Right hindlimb (tissue), 1 donor: ENCODE results near the gene NCAM2.

ENCODE experiments used
- DNase-seq: peaks from one replicate; pipeline ENCODE4 v3.0.0-alpha.2; 2018

NCAM2 gene

DNA sequence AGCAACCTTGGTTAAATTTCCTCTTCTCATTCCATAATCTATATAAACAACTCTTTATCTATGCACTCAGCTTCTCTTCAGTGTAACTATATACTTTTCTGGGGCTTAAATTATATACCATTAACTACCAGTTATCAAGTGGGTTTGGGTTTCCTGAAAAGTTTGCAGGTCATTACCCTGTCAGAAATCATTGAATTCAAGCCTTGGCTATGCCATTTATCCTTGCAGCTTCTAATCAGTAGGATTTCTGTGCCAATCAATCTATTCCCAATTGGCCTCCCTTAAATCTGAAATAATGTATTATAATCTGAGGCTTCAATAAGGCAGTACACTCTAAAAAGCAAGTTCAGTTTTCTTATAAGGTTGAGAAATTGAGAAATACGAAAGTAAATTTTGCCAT, 466.5 kb downstream of the NCAM2 start:
- DNase-seq = no peak

DNA sequence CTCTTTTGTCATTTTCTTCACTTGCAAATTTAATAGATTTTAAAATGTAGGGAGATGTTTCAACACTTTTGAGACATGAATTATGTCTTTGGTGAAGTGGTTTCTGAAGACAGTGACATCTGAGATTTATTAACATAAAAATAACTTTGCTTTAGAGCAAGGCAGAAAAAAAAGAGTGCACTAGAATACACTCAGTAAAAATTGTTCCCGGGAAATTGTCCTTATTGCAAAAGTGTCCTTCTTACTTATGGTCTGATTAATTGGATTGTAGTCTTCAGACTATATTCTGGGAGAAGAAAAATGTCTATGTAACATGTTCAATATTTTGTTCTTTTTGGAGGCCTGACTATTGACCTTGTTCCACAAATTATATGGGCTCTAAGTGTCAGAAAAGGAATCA, 468.5 kb downstream of the NCAM2 start:
- DNase-seq = no peak

DNA sequence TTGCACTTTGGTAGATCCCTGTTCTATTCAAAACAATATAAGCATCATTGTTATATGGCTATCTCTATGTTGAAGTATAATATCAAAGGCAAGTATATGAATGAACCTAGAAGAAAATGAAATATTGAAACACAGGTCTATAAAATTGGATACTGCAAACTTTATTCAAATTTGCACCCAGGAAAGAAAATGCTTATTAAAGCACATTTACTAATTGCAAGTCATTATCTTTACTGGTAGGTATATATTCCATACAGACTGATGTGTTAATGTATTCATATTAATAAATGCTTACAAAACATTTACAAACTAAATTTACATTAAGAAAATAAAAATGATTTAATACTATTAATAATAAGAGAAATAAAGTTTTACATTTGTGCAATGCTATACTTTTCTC, 469.8 kb downstream of the NCAM2 start:
- no peak for DNase-seq

DNA sequence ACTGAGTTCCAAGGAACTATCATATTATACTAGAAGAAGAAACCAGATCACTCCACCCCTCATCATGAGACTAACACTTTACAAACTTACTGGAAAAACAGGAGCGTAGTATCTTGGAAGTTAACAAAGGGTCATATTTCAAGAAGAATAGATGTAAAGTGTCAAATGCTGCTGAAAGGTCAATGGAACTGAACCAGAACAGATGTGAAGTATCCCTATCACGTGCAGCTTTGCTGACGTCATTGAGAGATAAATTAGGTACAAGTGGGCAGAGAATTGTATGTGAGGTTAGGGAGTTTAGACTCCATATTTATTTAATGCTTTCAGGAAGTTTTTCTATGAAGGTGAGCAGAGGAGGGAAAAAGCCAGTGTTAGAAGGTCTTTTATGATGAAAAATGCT, 483.0 kb downstream of the NCAM2 start:
- no peak for DNase-seq

DNA sequence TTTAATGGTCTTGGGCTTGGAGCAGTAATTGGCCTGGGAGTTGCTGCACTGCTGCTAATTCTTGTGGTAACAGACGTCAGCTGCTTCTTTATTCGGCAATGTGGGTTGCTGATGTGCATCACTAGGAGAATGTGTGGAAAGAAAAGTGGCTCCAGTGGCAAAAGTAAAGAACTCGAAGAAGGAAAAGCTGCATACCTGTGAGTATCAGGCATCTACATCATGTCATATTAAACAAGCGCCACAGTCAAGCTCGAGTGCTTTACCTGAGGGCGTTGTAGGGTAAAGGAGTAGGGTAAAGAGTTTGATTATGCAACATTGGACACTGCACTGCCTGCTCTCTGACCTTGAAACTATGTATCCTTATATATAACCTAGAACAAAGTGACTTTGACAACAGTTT, 510.6 kb downstream of the NCAM2 start:
- no peak for DNase-seq

DNA sequence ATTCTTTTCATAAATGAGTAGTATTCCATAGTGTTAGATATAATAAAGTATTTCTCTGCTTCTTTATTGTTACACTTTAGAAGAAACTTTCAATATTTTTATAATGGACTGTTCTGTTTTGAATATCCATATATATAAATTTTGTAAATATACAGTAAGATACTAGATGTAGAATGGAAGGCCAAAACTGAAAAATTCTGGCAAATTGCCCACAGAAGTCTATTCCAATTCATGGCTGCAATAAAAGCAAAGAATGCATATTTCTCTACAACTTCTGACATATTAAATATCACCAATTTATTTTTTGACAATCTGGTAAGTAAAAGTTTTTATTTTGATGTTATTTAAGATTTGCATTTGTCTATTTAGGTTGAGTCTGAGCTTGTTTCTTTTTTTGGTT, 532.5 kb downstream of the NCAM2 start:
- DNase-seq = no peak

DNA sequence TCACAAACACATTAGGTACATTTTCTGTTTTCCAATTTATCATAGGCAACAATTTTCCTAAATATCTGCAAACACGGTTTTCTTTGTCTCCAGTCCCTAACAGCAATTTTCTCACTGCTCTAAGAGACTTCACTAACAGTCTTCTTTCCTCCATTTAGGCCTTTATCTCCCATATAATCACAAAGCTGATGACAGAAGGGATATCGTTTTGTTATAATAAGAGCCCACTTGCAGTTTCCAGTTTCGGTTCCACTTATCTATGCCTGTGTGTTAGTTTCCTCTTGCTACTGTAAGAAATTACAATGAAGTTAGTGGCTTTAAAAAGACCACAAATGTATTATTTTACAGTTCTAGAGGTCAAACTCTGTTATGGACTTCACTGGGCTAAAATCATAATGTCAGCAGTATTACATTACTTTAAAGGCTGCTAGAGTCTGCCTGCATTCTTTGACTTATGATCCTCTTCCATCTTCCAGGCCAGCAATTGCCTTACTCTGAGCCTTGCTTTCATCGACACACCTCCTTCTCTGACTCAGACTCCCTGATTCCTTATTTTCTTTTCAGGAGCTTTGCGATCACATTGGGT, 549.3 kb downstream of the NCAM2 start:
- no peak for DNase-seq

DNA sequence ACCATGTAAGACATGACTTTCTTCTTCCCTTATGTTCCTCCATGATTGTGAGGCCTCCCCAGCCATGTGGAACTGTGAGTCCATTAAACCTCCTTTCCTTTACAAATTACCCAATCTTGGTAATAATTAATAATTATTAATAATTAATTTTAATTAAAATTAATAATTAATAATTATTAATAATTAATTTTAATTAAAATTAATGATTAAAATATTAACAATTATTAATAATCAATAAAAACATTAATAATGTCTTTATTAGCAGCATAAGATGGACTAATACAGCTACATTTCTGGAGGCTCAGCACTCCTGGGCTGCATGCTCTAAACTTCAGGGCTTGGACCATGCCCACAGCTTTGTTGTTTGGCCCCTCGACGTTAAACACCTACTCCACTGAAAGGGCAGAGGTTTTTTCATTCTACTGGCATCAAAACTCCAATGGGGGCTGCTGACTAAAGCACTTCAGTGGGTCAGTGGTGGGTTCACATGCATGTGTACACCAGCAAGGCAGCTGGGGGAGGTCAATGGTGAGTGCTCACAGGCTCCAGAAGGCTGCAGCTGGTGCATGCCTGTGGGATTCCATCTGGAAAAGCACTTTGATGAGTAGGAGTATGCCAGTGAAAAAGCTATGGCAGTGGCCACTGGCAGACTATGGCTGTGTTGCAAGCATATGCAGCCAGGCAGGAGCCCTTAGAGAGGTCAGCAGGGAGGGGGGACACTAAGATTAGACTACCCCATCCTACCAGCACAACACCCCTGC, 561.3 kb downstream of the NCAM2 start:
- no peak for DNase-seq
